GM23248 (cell line): Measurements from ENCODE around the gene USP17L24. TPM values are rescaled to one million over a fixed set of nuclear protein-coding genes. Genes with fewer than 3 reads are reported as not detected.
"Not testable (repeated sequence)": the region's sequence is repeated elsewhere in the genome, so short reads cannot be mapped to it uniquely, and the experiment has no call there.

Experiments
- DNase-seq: peaks from one replicate; pipeline ENCODE4 v3.0.0-alpha.2; 2015
- H2AFZ ChIP-seq: fragments of 200-600 bp; sonication (generic); 2 replicates; pipeline ENCODE4 v1.6.1; 2016; ENCODE audit warnings: antibody characterized with exemption
- H3F3A ChIP-seq: fragments of 200-600 bp; sonication (generic); 2 replicates; pipeline ENCODE4 v1.6.1; 2016; ENCODE audit warnings: mild to moderate bottlenecking, antibody characterized with exemption, mixed run types; ENCODE audit not compliant: insufficient read depth
- H3K27ac ChIP-seq: fragments of 200-600 bp; sonication (generic); 2 replicates; pipeline ENCODE4 v1.5.1; 2016; ENCODE audit warnings: mild to moderate bottlenecking
- H3K27me3 ChIP-seq: fragments of 200-600 bp; sonication (generic); replicated peaks from 2 replicates; pipeline ENCODE4 v1.6.1; 2016; ENCODE audit warnings: mild to moderate bottlenecking; ENCODE audit not compliant: insufficient read depth
- H3K36me3 ChIP-seq: fragments of 200-600 bp; sonication (generic); 2 replicates; pipeline ENCODE4 v1.6.1; 2016; ENCODE audit warnings: low read depth, mild to moderate bottlenecking
- H3K4me1 ChIP-seq: fragments of 200-600 bp; sonication (generic); 2 replicates; pipeline ENCODE4 v1.6.1; 2016; ENCODE audit warnings: mild to moderate bottlenecking; ENCODE audit not compliant: insufficient read depth
- H3K4me2 ChIP-seq: fragments of 200-600 bp; sonication (generic); one replicate; pipeline ENCODE4 v1.6.1; 2016; ENCODE audit warnings: mild to moderate bottlenecking; ENCODE audit not compliant: unreplicated experiment
- H3K4me3 ChIP-seq: fragments of 200-600 bp; sonication (generic); 2 replicates; pipeline ENCODE4 v1.5.1; 2016; ENCODE audit warnings: mild to moderate bottlenecking
- H3K79me2 ChIP-seq: fragments of 200-600 bp; sonication (generic); 2 replicates; pipeline ENCODE4 v1.6.1; 2016; ENCODE audit warnings: mild to moderate bottlenecking; ENCODE audit not compliant: insufficient read depth
- H3K9ac ChIP-seq: fragments of 200-600 bp; sonication (generic); 2 replicates; pipeline ENCODE4 v1.6.1; 2016; ENCODE audit warnings: mild to moderate bottlenecking
- H3K9me2 ChIP-seq: fragments of 200-600 bp; sonication (generic); 2 replicates; pipeline ENCODE4 v1.6.1; 2016; ENCODE audit warnings: mixed run types, mild to moderate bottlenecking, moderate library complexity; ENCODE audit not compliant: insufficient read depth
- H3K9me3 ChIP-seq: fragments of 200-600 bp; sonication (generic); one replicate; pipeline ENCODE4 v1.6.1; 2017; ENCODE audit warnings: low read depth
- H4K20me1 ChIP-seq: fragments of 200-600 bp; sonication (generic); 2 replicates; pipeline ENCODE4 v1.6.0; 2016; ENCODE audit not compliant: insufficient read depth
- WGBS, 2 experiments: methylation state at CpG; one replicate each; pipeline ENCODE4 v1.1.6; 2015 to 2017; ENCODE audit warnings: low lambda C conversion rate in 2 of 2, low coverage in 1 of 2; ENCODE audit errors: missing lambda C conversion rate in 2 of 2; 5-methylcytosine and 5-hydroxymethylcytosine counted together
- in situ Hi-C: fragments of 300-500 bp; cut with MboI; formaldehyde crosslinking; loops from 2 replicates; pipeline ENCODE4 v1.15.0; 2020
- polyA plus RNA-seq: library from polyadenylated mRNA; unstranded; fragments of >200 nt; fragmentation: Nextera tagmentation; extraction: Ambion mirVana; gene quantifications from 2 replicates; pipeline ENCODE4 v1.2.1, GENCODE V29; 2016
- total RNA-seq: library from RNA; depleted of rRNA; stranded (reverse); fragments of >200 nt; shearing (Covaris generic); gene quantifications from 2 replicates; pipeline ENCODE4 v1.2.3, GENCODE V29; 2014; rRNA removed

Gene USP17L24
- total RNA-seq: not detected in 2 replicates
- polyA plus RNA-seq: not detected in 2 replicates

- H3K27me3 ChIP-seq, H3K4me1 ChIP-seq, H3K9me3 ChIP-seq, H3K36me3 ChIP-seq, DNase-seq, H2AFZ ChIP-seq, H3K9ac ChIP-seq, H3F3A ChIP-seq, H4K20me1 ChIP-seq, in situ Hi-C loops, H3K9me2 ChIP-seq, H3K27ac ChIP-seq, H3K4me3 ChIP-seq, H3K79me2 ChIP-seq, H3K4me2 ChIP-seq: not testable (repeated sequence)
- no CpG with 5 or more reads among the region's 15 CpGs for WGBS, 2 experiments
These were observed at the start of gene USP17L24 for GRCh38 chr4:9324865-9325264. USP17L24 (plus strand) TSS chr4:9325165; CDS start chr4:9325165, 0 bp downstream.

- H2AFZ ChIP-seq, H3K9me3 ChIP-seq, H3K27me3 ChIP-seq, H3K4me2 ChIP-seq, H3K4me3 ChIP-seq, H3K36me3 ChIP-seq, in situ Hi-C loops, H4K20me1 ChIP-seq, H3F3A ChIP-seq, H3K4me1 ChIP-seq, H3K9ac ChIP-seq, H3K27ac ChIP-seq, H3K79me2 ChIP-seq, DNase-seq, H3K9me2 ChIP-seq: not testable (repeated sequence)
- 47 to 50% methylated on average over 4 to 5 of the region's 13 CpGs for WGBS, 2 experiments
These were observed 774 bp upstream of the USP17L24 start for GRCh38 chr4:9324191-9324590.

GRCh38 chr4:9329611-9330010 lies 4.6 kb downstream of the USP17L24 start, which contains the start of gene USP17L25:
USP17L25 (plus strand) TSS chr4:9329911; CDS start chr4:9329911, 0 bp downstream.
- H2AFZ ChIP-seq, H3K4me1 ChIP-seq, H3K27me3 ChIP-seq, H3K79me2 ChIP-seq, H3K4me2 ChIP-seq, H3K9me3 ChIP-seq, H3K27ac ChIP-seq, H3K36me3 ChIP-seq, H3K9ac ChIP-seq, H3F3A ChIP-seq, DNase-seq, in situ Hi-C loops, H4K20me1 ChIP-seq, H3K9me2 ChIP-seq, H3K4me3 ChIP-seq: not testable (repeated sequence)
- no CpG with 5 or more reads among the region's 15 CpGs for WGBS, 2 experiments

GRCh38 chr4:9334358-9334757 lies 9.4 kb downstream of the USP17L24 start, which contains the start of gene USP17L26:
USP17L26 (plus strand) TSS chr4:9334658; CDS start chr4:9334658, 0 bp downstream.
- DNase-seq, H3K9ac ChIP-seq, H3K4me1 ChIP-seq, H3K27me3 ChIP-seq, H3K9me2 ChIP-seq, H4K20me1 ChIP-seq, H3K36me3 ChIP-seq, H2AFZ ChIP-seq, H3F3A ChIP-seq, H3K27ac ChIP-seq, H3K4me2 ChIP-seq, in situ Hi-C loops, H3K9me3 ChIP-seq, H3K79me2 ChIP-seq, H3K4me3 ChIP-seq: not testable (repeated sequence)
- no CpG with 5 or more reads among the region's 15 CpGs for WGBS, 2 experiments

GRCh38 chr4:9339103-9339502 lies 14.1 kb downstream of the USP17L24 start, which contains the start of gene USP17L5:
USP17L5 (plus strand) TSS chr4:9339403; CDS start chr4:9339403, 0 bp downstream.
- no CpG with 5 or more reads among the region's 15 CpGs for WGBS, 2 experiments
- H3K36me3 ChIP-seq, in situ Hi-C loops, DNase-seq, H3K9ac ChIP-seq, H3K27ac ChIP-seq, H3K27me3 ChIP-seq, H3K9me3 ChIP-seq, H3K4me3 ChIP-seq, H2AFZ ChIP-seq, H3K4me2 ChIP-seq, H4K20me1 ChIP-seq, H3F3A ChIP-seq, H3K79me2 ChIP-seq, H3K9me2 ChIP-seq, H3K4me1 ChIP-seq: not testable (repeated sequence)

- H3F3A ChIP-seq, H4K20me1 ChIP-seq, H3K79me2 ChIP-seq, H3K27ac ChIP-seq, H2AFZ ChIP-seq, H3K4me1 ChIP-seq, H3K36me3 ChIP-seq, DNase-seq, in situ Hi-C loops, H3K9me3 ChIP-seq, H3K4me3 ChIP-seq, H3K9ac ChIP-seq, H3K4me2 ChIP-seq, H3K9me2 ChIP-seq, H3K27me3 ChIP-seq: not testable (repeated sequence)
- no CpG with 5 or more reads among the region's 15 CpGs for WGBS, 2 experiments
These were observed 18.9 kb downstream of the USP17L24 start, which contains the start of gene USP17L27 for GRCh38 chr4:9343848-9344247. USP17L27 (plus strand) TSS chr4:9344148; CDS start chr4:9344148, 0 bp downstream.

GRCh38 chr4:9348593-9348992 lies 23.6 kb downstream of the USP17L24 start, which contains the start of gene USP17L28:
USP17L28 (plus strand) TSS chr4:9348893; CDS start chr4:9348893, 0 bp downstream.
- H3K27ac ChIP-seq, in situ Hi-C loops, H3F3A ChIP-seq, H4K20me1 ChIP-seq, H3K4me1 ChIP-seq, H3K4me2 ChIP-seq, H3K9ac ChIP-seq, H3K9me3 ChIP-seq, H3K9me2 ChIP-seq, H2AFZ ChIP-seq, DNase-seq, H3K27me3 ChIP-seq, H3K4me3 ChIP-seq, H3K36me3 ChIP-seq, H3K79me2 ChIP-seq: not testable (repeated sequence)
- WGBS, 2 experiments: no CpG with 5 or more reads among the region's 15 CpGs

- WGBS, 2 experiments: no CpG with 5 or more reads among the region's 18 CpGs
- H3K9me2 ChIP-seq, in situ Hi-C loops, H3K4me2 ChIP-seq, DNase-seq, H3K4me3 ChIP-seq, H3K9ac ChIP-seq, H3K36me3 ChIP-seq, H3K27ac ChIP-seq, H3K27me3 ChIP-seq, H2AFZ ChIP-seq, H3K9me3 ChIP-seq, H4K20me1 ChIP-seq, H3K4me1 ChIP-seq, H3F3A ChIP-seq, H3K79me2 ChIP-seq: not testable (repeated sequence)
These were observed 25.9 kb downstream of the USP17L24 start for GRCh38 chr4:9350866-9351265.
